Keratinocyte (primary cell): ENCODE measurements around the gene ANAPC2.

ENCODE experiments used
- CTCF ChIP-seq, 3 experiments: IDR thresholded peaks in 1 of 3; conservative IDR thresholded peaks in 1 of 3; optimal IDR thresholded peaks in 1 of 3; 2 replicates in 2 of 3; 3 replicates in 1 of 3; pipeline versions ENCODE3 to v1.5.1; 2011; ENCODE audit warnings: low read length in 3 of 3, mild to moderate bottlenecking in 3 of 3, moderate library complexity in 2 of 3, control low read depth in 1 of 3, inconsistent platforms in 1 of 3; ENCODE audit not compliant: insufficient read depth in 2 of 3; ENCODE audit errors: extremely low read depth in 1 of 3
- EZH2 ChIP-seq: IDR thresholded peaks from one replicate; pipeline ENCODE4 v1.6.1; 2012; ENCODE audit warnings: inconsistent platforms, mild to moderate bottlenecking, low read length, moderate library complexity

DNA sequence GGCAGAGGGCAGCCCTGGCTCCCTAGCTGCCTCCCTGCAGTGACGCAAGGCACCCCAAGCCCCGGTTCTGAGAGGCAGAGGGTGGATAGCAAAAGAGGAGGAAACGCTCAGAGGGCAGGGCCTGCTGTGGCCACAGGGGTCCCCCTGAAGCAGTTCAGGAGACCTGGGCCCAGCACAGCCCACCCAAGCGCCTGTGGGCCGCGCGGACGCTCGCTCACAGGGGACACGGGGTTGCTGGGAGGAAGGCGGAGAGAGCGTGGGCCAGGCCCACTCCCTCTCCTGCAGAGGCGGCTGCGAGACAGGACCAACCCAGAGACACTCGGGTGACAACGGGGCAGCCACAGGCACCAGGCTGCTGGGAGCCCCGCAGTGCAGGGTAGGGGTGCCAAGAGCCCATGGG, 8.6 kb downstream of the ANAPC2 start:
- TF ChIP-seq CTCF (optimal IDR thresholded peaks at IDR 0.05 in 1 of 3, IDR thresholded peaks at IDR 0.05 in 1 of 3, conservative IDR thresholded peaks at IDR 0.05 in 1 of 3; ENCODE audit: extremely low read depth in 1 of 3, insufficient read depth in 2 of 3, low read length in 3 of 3), result no peak
- TF ChIP-seq EZH2, result no peak
